SKM-1 treated with dmso at 0.1 percent for 144 hours (cell line): ENCODE results near the gene UBAC1.
"Not testable (repeated sequence)": the region's sequence is repeated elsewhere in the genome, so short reads cannot be mapped to it uniquely, and the experiment has no call there.

Source experiments
- DNase-seq: peaks from one replicate; lab custom pipeline; 2025; ENCODE audit not compliant: unreplicated experiment; lab: John Stamatoyannopoulos, UW

The UBAC1 gene

DNA sequence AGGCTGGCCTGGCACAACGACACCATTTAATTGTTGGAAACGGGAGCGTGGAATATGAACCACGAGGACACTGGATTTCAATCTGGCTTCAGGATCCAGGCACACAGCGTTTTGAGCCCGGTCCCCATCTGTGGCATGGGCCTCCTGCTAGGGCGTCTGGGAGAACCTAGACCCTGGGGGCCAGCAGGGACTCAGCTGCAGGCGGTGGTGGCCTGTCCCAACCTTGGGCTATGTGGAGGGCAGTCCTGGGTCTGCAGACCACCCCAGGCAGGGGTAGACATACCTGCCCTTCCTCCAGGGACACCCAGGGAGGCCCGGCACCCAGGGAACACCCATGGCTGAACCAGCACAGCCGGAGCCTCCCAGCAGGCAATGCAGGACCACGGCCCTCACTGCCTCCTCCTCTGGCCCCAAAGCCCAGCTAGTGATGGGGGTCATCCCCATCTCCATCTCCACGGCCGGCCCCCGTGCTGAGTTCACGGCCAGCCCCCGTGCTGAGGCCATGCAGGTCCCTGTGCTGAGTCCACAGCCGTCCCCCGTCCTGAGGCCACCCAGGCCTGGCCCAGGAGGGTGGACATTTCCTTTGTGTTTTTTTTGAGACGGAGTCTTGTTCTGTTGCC lies 18.5 kb upstream of the UBAC1 start:
- no peak for DNase-seq

DNA sequence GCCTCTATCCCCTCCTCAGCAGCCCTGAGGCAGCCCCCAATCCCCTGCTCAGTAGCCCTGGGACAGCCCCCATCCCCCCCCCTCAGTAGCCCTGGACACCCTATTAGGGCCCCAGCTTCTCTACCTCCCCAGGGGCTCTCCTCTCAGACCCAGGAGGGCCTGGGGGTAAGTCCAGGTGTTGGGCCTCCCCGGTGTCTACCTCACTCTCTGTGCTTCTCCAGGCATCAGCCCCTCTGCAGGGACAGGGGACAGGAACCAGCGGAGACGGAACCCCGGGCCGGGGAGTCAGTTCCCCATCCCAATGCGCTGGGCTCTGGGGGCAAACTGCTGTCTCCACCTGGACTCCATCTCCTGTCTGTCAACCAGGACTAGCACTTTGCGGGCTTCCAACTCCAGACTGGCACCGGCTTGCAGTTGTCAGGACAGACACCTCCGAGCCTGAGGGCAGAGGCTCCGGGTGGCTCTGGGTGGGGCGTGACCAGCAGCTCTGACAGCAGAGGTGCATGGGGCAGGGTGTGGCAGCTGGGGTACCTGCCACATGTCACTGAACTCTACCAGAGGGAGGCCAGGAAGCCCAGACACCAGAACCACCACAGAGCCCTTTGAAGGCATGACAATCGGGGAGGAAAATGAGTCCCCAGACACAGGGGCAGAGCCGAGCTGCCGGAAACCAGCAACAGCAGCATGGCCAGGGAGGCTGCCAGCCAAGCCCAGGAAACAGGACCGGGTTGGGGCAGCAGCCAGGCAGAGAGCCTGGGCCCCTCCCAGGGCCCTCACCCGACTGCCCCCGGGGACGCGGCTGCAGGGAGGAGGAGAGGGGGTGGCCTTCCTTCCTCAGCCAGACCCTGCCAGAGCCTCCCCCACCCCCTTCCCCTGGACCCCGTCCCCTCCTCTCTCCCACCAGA lies 17.7 kb upstream of the UBAC1 start:
- DNase-seq: no peak

DNA sequence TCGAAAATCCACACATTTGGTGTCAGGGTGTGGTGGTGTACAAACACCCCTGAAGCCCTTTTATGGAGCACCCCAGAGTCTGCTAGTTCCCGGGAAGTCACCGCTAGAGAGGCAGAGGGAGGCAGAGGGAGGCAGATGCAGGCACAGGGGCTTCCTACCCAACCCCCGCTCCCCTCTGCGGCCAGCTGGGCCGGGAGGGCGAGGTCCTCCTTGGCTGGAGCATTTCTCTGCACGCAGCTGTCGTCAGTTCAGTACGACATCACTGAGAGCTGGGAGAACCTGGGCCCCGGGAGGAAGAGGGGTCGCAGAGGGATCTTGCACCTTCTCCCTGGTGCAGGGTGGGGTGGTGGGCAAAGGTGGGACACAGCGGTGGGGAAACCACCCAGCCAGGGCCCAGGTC lies 15.8 kb upstream of the UBAC1 start:
- no peak for DNase-seq

DNA sequence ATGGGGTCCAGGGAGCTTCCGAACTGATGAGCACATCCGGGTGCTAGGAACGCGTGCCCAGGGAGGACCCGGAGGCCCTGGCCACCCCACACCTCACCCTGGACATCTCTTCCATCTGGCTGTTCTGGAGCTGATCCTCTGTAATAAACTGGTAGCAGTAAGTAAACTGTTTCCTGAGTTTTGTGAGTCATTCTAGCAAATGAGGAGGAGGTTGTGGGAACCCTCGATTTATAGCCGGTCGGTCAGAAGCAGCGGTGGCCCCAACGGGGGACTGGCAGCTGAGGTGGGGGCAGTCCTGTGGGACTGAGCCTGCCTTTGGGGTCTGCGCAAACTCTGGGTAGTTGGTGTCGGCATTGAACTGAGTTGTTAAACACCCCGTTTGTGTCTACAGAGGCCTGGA lies 15.4 kb upstream of the UBAC1 start:
- no peak for DNase-seq

DNA sequence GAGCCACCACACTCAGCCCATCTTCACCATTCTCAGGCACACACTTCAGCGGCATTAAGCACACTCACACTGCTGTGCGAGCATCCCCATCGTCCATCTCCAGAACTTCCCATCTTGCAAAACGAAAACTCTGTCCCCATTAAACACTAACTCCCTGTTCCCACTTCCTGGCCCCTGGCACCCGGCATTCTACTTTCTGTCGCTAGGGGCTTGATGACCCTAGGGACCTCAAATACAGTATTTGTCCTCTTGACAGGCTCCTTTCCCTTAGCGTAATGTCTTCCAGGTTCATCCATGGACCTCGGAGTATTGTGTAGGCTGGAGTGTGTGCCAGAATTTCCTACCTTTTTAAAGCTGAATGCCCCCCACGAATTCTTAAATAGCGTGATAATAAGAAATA lies 14.7 kb upstream of the UBAC1 start:
- DNase-seq: no peak

- no peak for DNase-seq
These were observed 13.0 kb upstream of the UBAC1 start for GRCh38 chr9:135974220-135974573.

- DNase-seq: peak; percentile 50
These were observed 12.4 kb upstream of the UBAC1 start for GRCh38 chr9:135973277-135974219.

DNA sequence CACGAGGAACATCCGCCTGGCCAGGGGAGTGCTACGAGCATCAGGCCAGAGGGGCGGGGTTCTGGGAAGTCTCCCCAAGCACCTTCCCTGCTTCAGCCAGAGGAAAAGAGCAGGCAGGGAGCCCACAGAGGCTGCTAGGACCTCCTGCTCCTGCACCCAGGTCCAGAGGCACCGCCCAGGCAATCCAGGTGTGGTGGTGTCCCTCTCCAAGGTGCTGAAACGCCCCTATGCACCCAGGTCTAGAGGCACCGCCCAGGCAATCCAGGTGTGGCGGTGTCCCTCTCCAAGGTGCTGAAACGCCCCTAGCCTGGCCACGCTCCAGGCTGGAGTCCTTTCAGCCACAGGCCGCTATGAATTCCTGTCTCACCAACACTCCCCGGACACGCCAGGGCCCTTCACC lies 10.7 kb upstream of the UBAC1 start:
- no peak for DNase-seq

GRCh38 chr9:135971111-135971766 lies 10.1 kb upstream of the UBAC1 start:
- DNase-seq: no peak

DNA sequence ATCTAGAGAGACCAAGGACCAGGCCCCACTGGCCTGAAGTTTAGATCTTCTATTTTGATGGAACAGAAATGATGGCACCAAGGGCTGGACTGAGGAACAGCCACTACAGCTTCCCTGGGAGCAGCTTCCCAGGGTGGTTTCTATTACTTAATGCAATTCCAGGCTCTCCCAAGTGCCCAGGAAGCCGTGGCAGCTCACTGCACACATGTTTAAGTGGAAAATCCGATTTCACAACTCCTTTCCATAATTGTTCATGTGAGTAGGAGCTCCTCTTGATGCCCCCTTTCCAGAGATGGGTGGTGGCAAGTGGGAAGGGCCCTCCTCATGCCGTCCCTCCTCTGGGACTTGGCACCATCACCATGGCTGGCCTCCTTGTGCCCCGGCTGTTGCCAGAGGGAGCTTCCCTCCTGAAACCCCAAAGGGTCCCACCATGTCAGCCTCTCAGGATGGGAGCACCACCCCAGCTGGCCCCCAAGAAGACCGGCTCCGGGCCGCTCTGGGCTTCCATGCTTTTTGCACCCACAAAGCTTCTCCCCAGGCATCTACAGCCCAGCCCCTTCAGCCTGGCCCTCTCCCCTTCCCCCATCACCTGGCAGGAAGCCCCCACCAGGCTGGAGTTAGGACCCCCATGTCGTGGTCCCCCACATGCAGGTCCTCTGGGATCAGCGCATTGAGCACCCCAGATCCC lies 9.1 kb upstream of the UBAC1 start:
- no peak for DNase-seq

DNA sequence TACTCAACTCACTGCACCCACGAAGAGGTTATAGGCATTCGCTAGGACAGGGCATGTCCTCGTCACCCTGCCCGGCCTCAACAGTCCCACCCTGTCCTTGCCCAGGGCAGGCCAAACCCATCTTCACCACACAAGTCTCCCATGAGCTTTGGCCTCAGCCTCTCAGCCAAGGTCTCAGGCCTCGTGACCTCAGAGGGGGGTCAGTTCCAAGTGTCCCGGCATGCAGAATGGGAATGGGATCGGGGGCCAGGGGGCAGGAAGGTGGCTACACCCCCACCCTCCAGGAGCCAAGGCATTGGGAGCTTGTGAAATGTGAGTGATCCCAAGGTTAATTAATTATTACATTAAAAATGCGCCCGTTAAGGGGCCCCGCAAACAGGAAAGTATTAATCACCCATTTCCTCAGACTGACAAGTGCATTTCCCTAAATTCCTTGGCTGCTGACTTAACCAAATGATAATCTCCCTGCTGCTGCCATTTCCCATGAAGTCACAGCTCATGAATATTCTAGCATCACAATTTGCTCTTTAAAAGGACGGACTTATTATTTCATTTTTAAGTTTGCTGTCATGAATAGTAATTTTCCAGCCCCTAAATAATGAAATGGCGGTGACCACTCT lies 8.0 kb upstream of the UBAC1 start:
- no peak for DNase-seq

DNA sequence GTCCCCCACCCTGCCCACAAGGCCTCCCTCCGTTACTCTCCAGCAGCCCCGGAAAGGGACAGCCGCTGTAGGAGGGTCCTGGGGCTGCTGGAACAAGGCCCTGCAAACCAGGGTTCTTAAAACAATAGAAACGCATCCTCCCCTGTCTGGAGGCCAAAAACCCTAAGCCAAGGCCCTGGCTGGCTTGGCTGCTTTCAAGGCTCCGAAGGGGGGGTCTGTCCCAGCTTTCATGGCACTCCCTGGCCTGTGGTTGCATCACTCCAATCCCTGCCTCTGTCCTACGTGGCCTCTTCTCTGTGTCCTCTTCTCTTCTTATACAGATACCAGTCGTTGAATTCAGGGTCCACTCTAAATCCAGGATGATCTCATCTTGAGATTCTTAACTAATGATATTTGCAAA lies 7.4 kb upstream of the UBAC1 start:
- no peak for DNase-seq

- no peak for DNase-seq
These were observed 6.9 kb upstream of the UBAC1 start for GRCh38 chr9:135968083-135968476.

DNA sequence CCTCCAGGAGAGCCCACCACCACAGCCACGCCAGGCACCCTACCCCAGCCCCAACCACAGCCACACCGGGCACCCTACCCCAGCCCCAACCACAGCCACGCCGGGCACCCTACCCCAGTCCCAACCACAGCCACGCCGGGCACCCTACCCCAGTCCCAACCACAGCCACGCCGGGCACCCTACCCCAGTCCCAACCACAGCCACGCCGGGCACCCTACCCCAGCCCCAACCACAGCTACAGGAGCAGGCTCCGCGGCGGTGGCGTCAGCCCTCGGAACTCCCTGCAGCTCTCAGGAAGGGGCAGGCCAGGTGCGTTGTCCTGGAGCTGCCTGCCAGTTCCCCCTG lies 5.7 kb upstream of the UBAC1 start:
- DNase-seq: not testable (repeated sequence)

- DNase-seq: no peak
These were observed 4.1 kb upstream of the UBAC1 start for GRCh38 chr9:135965124-135965756.

- no peak for DNase-seq
These were observed 2.8 kb upstream of the UBAC1 start for GRCh38 chr9:135963938-135964337.

DNA sequence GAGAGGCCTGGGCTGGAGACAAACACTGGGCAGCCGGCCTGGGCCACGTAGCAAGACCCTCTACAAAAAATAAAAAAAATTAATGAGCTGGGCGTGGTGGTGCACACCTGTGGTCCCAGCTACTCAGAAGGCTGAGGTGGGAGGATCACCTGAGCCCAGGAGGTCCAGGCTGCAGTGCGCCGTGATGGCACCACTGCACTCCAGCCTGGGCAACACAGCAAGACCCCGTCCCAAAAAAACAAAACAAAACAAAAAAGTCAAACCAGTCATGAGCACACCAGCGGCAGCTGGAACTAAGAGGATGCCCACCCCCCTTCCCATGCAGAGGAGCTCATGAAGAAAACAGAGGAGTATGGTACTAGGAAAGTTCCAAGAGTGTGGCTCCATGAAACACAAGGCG lies 2.2 kb upstream of the UBAC1 start:
- DNase-seq: no peak

DNA sequence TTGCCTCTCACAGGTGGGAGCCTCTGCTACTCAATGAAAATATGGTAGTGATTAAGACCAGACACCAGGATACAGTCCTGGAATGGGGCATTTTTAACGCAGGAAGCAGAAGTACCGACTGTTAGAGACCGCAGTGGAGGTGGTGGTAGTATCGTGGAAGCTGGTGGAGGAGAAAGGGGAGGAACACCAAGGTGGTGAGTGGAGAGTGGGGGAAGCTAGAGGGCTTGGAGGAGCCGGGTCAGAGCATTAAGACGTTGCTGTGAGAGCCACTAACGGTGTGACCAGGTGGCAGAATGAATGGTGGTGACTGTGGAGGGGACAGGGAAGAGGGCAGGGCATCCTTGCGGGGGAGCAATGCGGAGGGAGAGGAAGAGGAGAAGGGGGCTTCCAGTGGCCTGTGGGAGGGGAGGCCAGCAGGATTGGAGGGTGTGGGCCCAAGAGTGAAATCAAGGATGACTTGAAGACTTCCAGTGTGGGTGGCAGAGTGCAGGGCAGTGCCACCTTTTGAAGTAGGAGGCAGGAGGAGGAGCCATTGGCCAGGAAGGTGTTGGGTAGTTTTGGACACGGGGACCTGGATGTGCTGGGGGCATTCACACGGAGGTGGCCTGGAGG lies 1.6 kb upstream of the UBAC1 start:
- DNase-seq: no peak
